Panc1 (cell line): ENCODE measurements around the gene MZB1.

Experiments
- POLR2AphosphoS5 ChIP-seq: IDR thresholded peaks from 2 replicates; pipeline ENCODE4 v1.6.1; 2012; ENCODE audit warnings: mild to moderate bottlenecking, low read depth, low read length, moderate library complexity
- SIN3A ChIP-seq: IDR thresholded peaks from 2 replicates; pipeline ENCODE4 v1.6.1; 2012; ENCODE audit warnings: low read depth, mild to moderate bottlenecking, low read length, moderate library complexity, borderline replicate concordance; ENCODE audit not compliant: insufficient read depth
- TCF7L2 ChIP-seq: IDR thresholded peaks from 2 replicates; pipeline ENCODE4 v1.6.1; 2011; ENCODE audit warnings: mild to moderate bottlenecking, low read depth, low read length, inconsistent platforms
- TF ChIP-seq, protein P1 (sequence below): fragments of 450-650 bp; IDR thresholded peaks from 2 replicates; pipeline ENCODE4 v1.5.1; 2017; ENCODE audit warnings: mild to moderate bottlenecking
- TF ChIP-seq, protein P2 (sequence below), 2 experiments: IDR thresholded peaks; 2 replicates each; pipeline ENCODE4 v1.6.1; 2011 to 2012; ENCODE audit warnings: low read depth in 2 of 2, control low read depth in 1 of 2, low read length in 1 of 2, mild to moderate bottlenecking in 1 of 2, moderate library complexity in 1 of 2; ENCODE audit not compliant: insufficient read depth in 1 of 2

DNA sequence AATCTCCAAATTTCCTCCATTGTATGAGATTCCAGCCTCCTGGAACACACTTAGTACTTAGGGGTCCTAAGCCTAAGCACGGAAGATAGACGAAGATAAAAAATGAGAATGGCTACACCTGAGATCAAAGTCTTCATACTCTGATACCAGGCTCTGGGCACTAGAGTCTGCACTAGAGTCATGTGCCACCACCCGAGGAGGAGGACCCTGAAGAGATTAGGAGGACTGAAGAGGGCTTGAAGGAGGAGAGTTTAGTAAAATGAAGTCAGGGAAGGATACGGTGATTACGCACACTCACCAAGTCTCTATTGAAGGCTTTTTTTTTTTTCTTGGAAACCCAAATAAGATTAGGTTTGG lies 14.7 kb upstream of the MZB1 start:
- TF ChIP-seq, protein P1, sequence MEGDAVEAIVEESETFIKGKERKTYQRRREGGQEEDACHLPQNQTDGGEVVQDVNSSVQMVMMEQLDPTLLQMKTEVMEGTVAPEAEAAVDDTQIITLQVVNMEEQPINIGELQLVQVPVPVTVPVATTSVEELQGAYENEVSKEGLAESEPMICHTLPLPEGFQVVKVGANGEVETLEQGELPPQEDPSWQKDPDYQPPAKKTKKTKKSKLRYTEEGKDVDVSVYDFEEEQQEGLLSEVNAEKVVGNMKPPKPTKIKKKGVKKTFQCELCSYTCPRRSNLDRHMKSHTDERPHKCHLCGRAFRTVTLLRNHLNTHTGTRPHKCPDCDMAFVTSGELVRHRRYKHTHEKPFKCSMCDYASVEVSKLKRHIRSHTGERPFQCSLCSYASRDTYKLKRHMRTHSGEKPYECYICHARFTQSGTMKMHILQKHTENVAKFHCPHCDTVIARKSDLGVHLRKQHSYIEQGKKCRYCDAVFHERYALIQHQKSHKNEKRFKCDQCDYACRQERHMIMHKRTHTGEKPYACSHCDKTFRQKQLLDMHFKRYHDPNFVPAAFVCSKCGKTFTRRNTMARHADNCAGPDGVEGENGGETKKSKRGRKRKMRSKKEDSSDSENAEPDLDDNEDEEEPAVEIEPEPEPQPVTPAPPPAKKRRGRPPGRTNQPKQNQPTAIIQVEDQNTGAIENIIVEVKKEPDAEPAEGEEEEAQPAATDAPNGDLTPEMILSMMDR, result no peak
- no peak for TF ChIP-seq POLR2AphosphoS5
- no peak for TF ChIP-seq TCF7L2
- TF ChIP-seq, protein P2, sequence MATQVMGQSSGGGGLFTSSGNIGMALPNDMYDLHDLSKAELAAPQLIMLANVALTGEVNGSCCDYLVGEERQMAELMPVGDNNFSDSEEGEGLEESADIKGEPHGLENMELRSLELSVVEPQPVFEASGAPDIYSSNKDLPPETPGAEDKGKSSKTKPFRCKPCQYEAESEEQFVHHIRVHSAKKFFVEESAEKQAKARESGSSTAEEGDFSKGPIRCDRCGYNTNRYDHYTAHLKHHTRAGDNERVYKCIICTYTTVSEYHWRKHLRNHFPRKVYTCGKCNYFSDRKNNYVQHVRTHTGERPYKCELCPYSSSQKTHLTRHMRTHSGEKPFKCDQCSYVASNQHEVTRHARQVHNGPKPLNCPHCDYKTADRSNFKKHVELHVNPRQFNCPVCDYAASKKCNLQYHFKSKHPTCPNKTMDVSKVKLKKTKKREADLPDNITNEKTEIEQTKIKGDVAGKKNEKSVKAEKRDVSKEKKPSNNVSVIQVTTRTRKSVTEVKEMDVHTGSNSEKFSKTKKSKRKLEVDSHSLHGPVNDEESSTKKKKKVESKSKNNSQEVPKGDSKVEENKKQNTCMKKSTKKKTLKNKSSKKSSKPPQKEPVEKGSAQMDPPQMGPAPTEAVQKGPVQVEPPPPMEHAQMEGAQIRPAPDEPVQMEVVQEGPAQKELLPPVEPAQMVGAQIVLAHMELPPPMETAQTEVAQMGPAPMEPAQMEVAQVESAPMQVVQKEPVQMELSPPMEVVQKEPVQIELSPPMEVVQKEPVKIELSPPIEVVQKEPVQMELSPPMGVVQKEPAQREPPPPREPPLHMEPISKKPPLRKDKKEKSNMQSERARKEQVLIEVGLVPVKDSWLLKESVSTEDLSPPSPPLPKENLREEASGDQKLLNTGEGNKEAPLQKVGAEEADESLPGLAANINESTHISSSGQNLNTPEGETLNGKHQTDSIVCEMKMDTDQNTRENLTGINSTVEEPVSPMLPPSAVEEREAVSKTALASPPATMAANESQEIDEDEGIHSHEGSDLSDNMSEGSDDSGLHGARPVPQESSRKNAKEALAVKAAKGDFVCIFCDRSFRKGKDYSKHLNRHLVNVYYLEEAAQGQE (IDR thresholded peaks at IDR 0.05; ENCODE audit: insufficient read depth in 1 of 2, low read depth in 2 of 2, low read length in 1 of 2), result no peak
- no peak for TF ChIP-seq SIN3A
